Mesenchymal stem cell (in vitro differentiated cells and primary cell): ENCODE data around the gene SPIN4.

Experiments
- DNase-seq: peaks from one replicate; pipeline ENCODE4 v3.0.0-alpha.2; 2013
- H2AFZ ChIP-seq: one replicate; pipeline ENCODE4 v1.6.1; 2013; ENCODE audit warnings: low read depth, mild to moderate bottlenecking, control low read depth, inconsistent platforms, low read length, moderate library complexity
- H2AK5ac ChIP-seq: 2 replicates; pipeline ENCODE4 v1.6.1; 2013; ENCODE audit warnings: low read length, moderate library complexity, mild to moderate bottlenecking, inconsistent platforms; ENCODE audit not compliant: severe bottlenecking
- H2BK120ac ChIP-seq: one replicate; pipeline ENCODE4 v1.6.1; 2013; ENCODE audit warnings: low read depth, mild to moderate bottlenecking, inconsistent platforms, low read length, moderate library complexity
- H2BK12ac ChIP-seq, 2 experiments: one replicate each; pipeline ENCODE4 v1.6.1; 2013; ENCODE audit warnings: inconsistent platforms in 2 of 2, low read length in 2 of 2, mild to moderate bottlenecking in 2 of 2, moderate library complexity in 2 of 2, control low read depth in 1 of 2
- H2BK15ac ChIP-seq: one replicate; pipeline ENCODE4 v1.6.1; 2013; ENCODE audit warnings: mild to moderate bottlenecking, low read depth, inconsistent platforms; ENCODE audit not compliant: poor library complexity, severe bottlenecking
- H2BK5ac ChIP-seq: 2 replicates; pipeline ENCODE4 v1.6.1; 2013; ENCODE audit warnings: low read depth, mild to moderate bottlenecking, low read length, control low read depth, inconsistent platforms; ENCODE audit not compliant: poor library complexity, severe bottlenecking
- H3K14ac ChIP-seq, 2 experiments: one replicate each; pipeline ENCODE4 v1.6.1; 2013; ENCODE audit warnings: inconsistent platforms in 2 of 2, low read length in 2 of 2, control low read depth in 1 of 2, mild to moderate bottlenecking in 1 of 2, moderate library complexity in 1 of 2
- H3K18ac ChIP-seq, 2 experiments: one replicate each; pipeline ENCODE4 v1.6.1; 2013; ENCODE audit warnings: inconsistent platforms in 2 of 2, low read length in 2 of 2, control low read depth in 1 of 2, low read depth in 1 of 2, mild to moderate bottlenecking in 1 of 2
- H3K23ac ChIP-seq, 2 experiments: one replicate each; pipeline ENCODE4 v1.6.1; 2013; ENCODE audit warnings: inconsistent platforms in 2 of 2, low read length in 2 of 2, mild to moderate bottlenecking in 2 of 2, moderate library complexity in 2 of 2, control low read depth in 1 of 2
- H3K27ac ChIP-seq: 2 replicates; pipeline ENCODE4 v1.5.1; 2013; ENCODE audit warnings: mild to moderate bottlenecking, moderate library complexity, low read length, control low read depth, inconsistent platforms; ENCODE audit not compliant: poor library complexity, severe bottlenecking
- H3K27me3 ChIP-seq, 2 experiments: 2 replicates each; pipeline versions ENCODE4 v1.6.1 to v1.7.0; 2013; ENCODE audit warnings: low read length in 2 of 2, mild to moderate bottlenecking in 2 of 2, moderate library complexity in 2 of 2, control low read depth in 1 of 2, inconsistent platforms in 1 of 2; ENCODE audit not compliant: control insufficient read depth in 1 of 2, insufficient read depth in 1 of 2
- H3K36me3 ChIP-seq, 2 experiments: 2 replicates each; pipeline versions ENCODE4 v1.6.1 to v1.7.0; 2013; ENCODE audit warnings: low read length in 2 of 2, control low read depth in 1 of 2, inconsistent platforms in 1 of 2, low read depth in 1 of 2, mild to moderate bottlenecking in 1 of 2; ENCODE audit not compliant: insufficient read depth in 2 of 2, control insufficient read depth in 1 of 2
- H3K4ac ChIP-seq, 2 experiments: one replicate each; pipeline ENCODE4 v1.6.1; 2013; ENCODE audit warnings: inconsistent platforms in 2 of 2, low read length in 2 of 2, mild to moderate bottlenecking in 2 of 2, moderate library complexity in 2 of 2, control low read depth in 1 of 2, low read depth in 1 of 2
- H3K4me1 ChIP-seq: 2 replicates; pipeline ENCODE4 v1.6.1; 2013; ENCODE audit warnings: low read depth, low read length, control low read depth; ENCODE audit not compliant: control insufficient read depth, insufficient read depth
- H3K4me2 ChIP-seq: 2 replicates; pipeline ENCODE4 v1.6.1; 2013; ENCODE audit warnings: low read length, mild to moderate bottlenecking, inconsistent platforms; ENCODE audit not compliant: poor library complexity, severe bottlenecking
- H3K4me3 ChIP-seq, 2 experiments: 2 replicates each; pipeline versions ENCODE4 v1.5.1 to v1.7.0; 2013; ENCODE audit warnings: low read length in 2 of 2, mild to moderate bottlenecking in 2 of 2, control low read depth in 1 of 2, low read depth in 1 of 2; ENCODE audit not compliant: insufficient read depth in 1 of 2
- H3K79me1 ChIP-seq: replicated peaks from 2 replicates; pipeline ENCODE4 v1.6.1; 2013; ENCODE audit warnings: mild to moderate bottlenecking, control low read depth, low read length, inconsistent platforms; ENCODE audit not compliant: poor library complexity, severe bottlenecking
- H3K9ac ChIP-seq: 2 replicates; pipeline ENCODE4 v1.7.0; 2013; ENCODE audit warnings: mild to moderate bottlenecking, low read length, moderate library complexity
- H3K9me3 ChIP-seq: 2 replicates; pipeline ENCODE4 v1.7.0; 2013; ENCODE audit warnings: mild to moderate bottlenecking, low read length; ENCODE audit not compliant: control insufficient read depth
- H4K8ac ChIP-seq: one replicate; pipeline ENCODE4 v1.6.1; 2013; ENCODE audit warnings: inconsistent platforms, mild to moderate bottlenecking, low read length, moderate library complexity
- H4K91ac ChIP-seq: one replicate; pipeline ENCODE4 v1.6.1; 2013; ENCODE audit warnings: mild to moderate bottlenecking, low read length, inconsistent platforms
- WGBS: methylation state at CpG from one replicate; pipeline ENCODE4 v1.1.7; 2013; ENCODE audit warnings: mixed read lengths; 5-methylcytosine and 5-hydroxymethylcytosine counted together

SPIN4 gene

DNA sequence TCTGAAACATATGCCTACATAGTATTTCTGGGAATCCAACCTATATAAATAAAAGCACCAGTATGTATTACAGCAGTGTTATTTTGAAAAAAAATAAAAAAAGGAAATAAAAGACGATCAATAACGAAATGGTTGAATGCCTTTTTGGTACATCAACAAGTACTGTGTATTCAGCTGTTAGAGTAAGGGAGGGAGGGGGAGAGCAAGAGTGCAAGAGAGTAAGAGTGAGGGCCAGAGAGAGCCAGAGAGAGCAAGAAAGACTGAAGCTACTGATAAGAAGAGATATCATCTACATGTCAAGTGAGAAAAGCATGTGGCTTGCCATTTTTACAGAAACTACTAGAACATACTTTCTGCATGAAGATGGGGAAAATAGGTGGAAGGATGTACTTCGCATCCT lies 1.8 kb downstream of the SPIN4 start:
- Histone ChIP-seq H3K79me1 (peaks cover 2% of the 10 kb centered on the region), H3K4me3 (peak overlapping the region in 1 of 2 experiments; percentile 83), H2AFZ (no peak overlapping the region), H3K4me1 (no peaks in the 10 kb centered on the region), H2BK120ac (no peak overlapping the region), H3K9ac (peak overlapping the region; percentile 41), H3K14ac (no peak overlapping the region), H2BK12ac (no peak overlapping the region), H3K4me2 (no peak overlapping the region), H3K9me3 (no peaks in the 10 kb centered on the region), H3K27ac (no peak overlapping the region), H3K18ac (no peak overlapping the region), H4K91ac (no peak overlapping the region), H3K23ac (no peak overlapping the region), H2BK15ac (no peak overlapping the region), H2BK5ac (no peak overlapping the region), H3K36me3 (no peaks in the 10 kb centered on the region), H4K8ac (no peak overlapping the region), H3K4ac (no peak overlapping the region), H2AK5ac (no peak overlapping the region), H3K27me3 (no peaks in the 10 kb centered on the region)
- WGBS, result 2% methylated on average over 2 of the region's 3 CpGs
- DNase-seq, result no peak

DNA sequence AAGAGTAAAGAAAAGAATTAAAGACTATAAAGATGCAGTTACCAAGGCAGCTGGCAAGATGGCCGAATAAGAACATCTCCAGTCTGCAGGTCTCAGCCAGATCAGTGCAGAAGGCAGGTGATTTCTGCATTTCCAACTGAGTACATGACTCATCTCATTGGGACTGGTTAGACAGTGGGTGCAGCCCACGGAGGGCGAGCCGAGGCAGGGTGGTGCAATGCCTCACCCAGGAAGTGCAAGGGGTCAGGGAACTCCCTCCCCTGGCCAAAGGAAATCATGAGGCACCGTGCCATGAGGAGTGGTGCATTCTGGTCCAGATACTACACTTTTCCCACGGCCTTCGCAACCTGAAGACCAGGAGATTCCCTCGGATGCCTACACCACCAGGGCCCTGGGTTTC lies 20.5 kb downstream of the SPIN4 start:
- WGBS, result 97% methylated on average over 8 of the region's 8 CpGs
- H2BK15ac ChIP-seq, result no peak overlapping the region
- no peak overlapping the region for H3K4me2 ChIP-seq
- H2BK5ac ChIP-seq, result no peak overlapping the region
- H2BK12ac ChIP-seq, result no peak overlapping the region
- H3K14ac ChIP-seq, result no peak overlapping the region
- no peak overlapping the region for H3K23ac ChIP-seq
- H2AFZ ChIP-seq, result no peak overlapping the region
- H4K8ac ChIP-seq, result no peak overlapping the region
- H2BK120ac ChIP-seq, result no peak overlapping the region
- H3K9me3 ChIP-seq, result peaks cover 1% of the 10 kb centered on the region
- H3K18ac ChIP-seq, result no peak overlapping the region
- H2AK5ac ChIP-seq, result no peak overlapping the region
- no peaks in the 10 kb centered on the region for H3K4me1 ChIP-seq
- no peak overlapping the region for H4K91ac ChIP-seq
- no peaks in the 10 kb centered on the region for H3K79me1 ChIP-seq
- H3K27ac ChIP-seq, result no peak overlapping the region
- H3K4ac ChIP-seq, result no peak overlapping the region
- H3K9ac ChIP-seq, result no peak overlapping the region
- no peak overlapping the region for H3K4me3 ChIP-seq
- no peaks in the 10 kb centered on the region for H3K36me3 ChIP-seq
- no peaks in the 10 kb centered on the region for H3K27me3 ChIP-seq
- DNase-seq, result no peak

DNA sequence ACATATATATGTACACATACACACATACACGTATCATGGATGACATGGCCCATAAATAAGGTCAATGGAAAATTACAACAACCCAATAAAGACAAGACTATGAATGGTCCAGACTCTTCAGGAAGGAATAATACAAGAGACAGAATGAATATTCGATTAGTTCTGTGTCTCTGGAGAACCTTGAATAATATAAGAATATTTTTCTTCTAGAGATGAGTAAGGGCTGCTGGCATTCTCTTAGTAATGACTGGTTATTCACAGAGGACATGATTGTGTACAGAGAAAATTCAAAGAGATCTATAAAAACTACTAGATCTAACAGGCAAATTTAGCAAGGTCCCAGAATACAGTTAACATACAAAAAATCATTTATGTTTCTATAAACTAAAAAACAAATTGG lies 23.3 kb downstream of the SPIN4 start:
- no peak overlapping the region for H2BK12ac ChIP-seq
- DNase-seq, result no peak
- no peaks in the 10 kb centered on the region for H3K79me1 ChIP-seq
- no peak overlapping the region for H2BK120ac ChIP-seq
- H4K8ac ChIP-seq, result no peak overlapping the region
- no peak overlapping the region for H2AFZ ChIP-seq
- no peak overlapping the region for H2AK5ac ChIP-seq
- H4K91ac ChIP-seq, result no peak overlapping the region
- H3K4me1 ChIP-seq, result no peaks in the 10 kb centered on the region
- H2BK5ac ChIP-seq, result no peak overlapping the region
- H3K27me3 ChIP-seq, result no peaks in the 10 kb centered on the region
- H3K9ac ChIP-seq, result peak overlapping the region; percentile 55
- no peak overlapping the region for H3K4me3 ChIP-seq
- H3K4me2 ChIP-seq, result no peak overlapping the region
- WGBS, result 86% methylated on average over 1 of the region's 2 CpGs
- H3K27ac ChIP-seq, result no peak overlapping the region
- no peak overlapping the region for H3K4ac ChIP-seq
- H3K36me3 ChIP-seq, result no peaks in the 10 kb centered on the region
- H2BK15ac ChIP-seq, result no peak overlapping the region
- H3K9me3 ChIP-seq, result no peaks in the 10 kb centered on the region
- H3K14ac ChIP-seq, result no peak overlapping the region
- no peak overlapping the region for H3K23ac ChIP-seq
- no peak overlapping the region for H3K18ac ChIP-seq

DNA sequence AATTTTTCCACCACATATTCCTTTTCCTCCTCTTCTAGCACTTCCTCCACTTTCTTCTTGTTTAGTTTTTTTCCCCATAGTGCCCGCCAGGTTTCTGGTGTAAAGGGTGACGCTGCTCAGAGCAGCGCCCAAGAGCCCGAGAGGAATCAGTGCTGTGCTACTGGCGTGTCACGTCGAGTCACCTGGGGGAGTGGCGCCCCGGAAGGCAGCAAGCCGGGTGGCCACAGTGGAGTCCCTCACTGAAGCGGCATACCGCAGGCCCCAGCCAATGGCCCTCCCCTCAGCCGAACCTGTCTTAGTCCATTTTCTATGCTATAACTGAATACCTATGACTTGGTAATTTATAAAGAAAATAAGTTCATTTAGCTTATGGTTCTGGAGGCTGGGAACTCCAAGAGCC lies 51.5 kb downstream of the SPIN4 start:
- Histone ChIP-seq H3K27me3 (no peaks in the 10 kb centered on the region), H3K27ac (no peak overlapping the region), H3K9me3 (peaks cover 10% of the 10 kb centered on the region), H3K4me2 (no peak overlapping the region), H3K9ac (no peak overlapping the region), H2AK5ac (no peak overlapping the region), H2BK12ac (no peak overlapping the region), H2BK5ac (no peak overlapping the region), H3K4me1 (no peaks in the 10 kb centered on the region), H4K91ac (no peak overlapping the region), H3K36me3 (no peaks in the 10 kb centered on the region), H3K4ac (no peak overlapping the region), H4K8ac (no peak overlapping the region), H3K18ac (no peak overlapping the region), H3K23ac (no peak overlapping the region), H2AFZ (no peak overlapping the region), H3K4me3 (no peak overlapping the region), H2BK120ac (no peak overlapping the region), H3K14ac (no peak overlapping the region), H3K79me1 (no peaks in the 10 kb centered on the region), H2BK15ac (no peak overlapping the region)
- no peak for DNase-seq
- WGBS, result 95% methylated on average over 7 of the region's 13 CpGs
